Neutrophil (primary cell): ENCODE data around the gene ZNF774.
A peak's percentile ranks its signal among the peaks of the same experiment; 100 is the strongest.

Experiments used
- H3K27ac ChIP-seq: fragments of 200-600 bp; sonication (generic); 2 replicates; pipeline ENCODE4 v1.5.1; 2016; ENCODE audit warnings: mild to moderate bottlenecking, moderate library complexity
- H3K27me3 ChIP-seq: fragments of 200-600 bp; sonication (generic); 2 replicates; pipeline ENCODE4 v1.6.0; 2016; ENCODE audit warnings: mild to moderate bottlenecking
- H3K36me3 ChIP-seq: fragments of 200-600 bp; sonication (generic); 2 replicates; pipeline ENCODE4 v1.5.1; 2017
- H3K4me1 ChIP-seq, 2 experiments: fragments of 200-600 bp in 1 of 2; sonication (generic) in 1 of 2; 1 replicate in 1 of 2; 2 replicates in 1 of 2; pipeline versions ENCODE4 v1.5.1 to v1.6.1; 2013 to 2016; ENCODE audit warnings: low read depth in 1 of 2, low read length in 1 of 2, mild to moderate bottlenecking in 1 of 2, moderate library complexity in 1 of 2; ENCODE audit not compliant: control insufficient read depth in 1 of 2, insufficient read depth in 1 of 2
- H3K4me3 ChIP-seq, 2 experiments: fragments of 200-600 bp in 1 of 2; sonication (generic) in 1 of 2; 1 replicate in 1 of 2; 2 replicates in 1 of 2; pipeline ENCODE4 v1.5.1; 2013 to 2016; ENCODE audit warnings: low read depth in 1 of 2, low read length in 1 of 2, mild to moderate bottlenecking in 1 of 2, moderate library complexity in 1 of 2
- H3K9me3 ChIP-seq: fragments of 200-600 bp; sonication (generic); 2 replicates; pipeline ENCODE4 v1.5.1; 2016
- TF ChIP-seq, protein P1 (sequence below): fragments of 200-600 bp; sonication (generic); IDR thresholded peaks from 2 replicates; pipeline ENCODE4 v1.5.1; 2016; ENCODE audit warnings: antibody characterized with exemption

ZNF774 gene

GRCh38 chr15:90348456-90348855 is 3.6 kb upstream of the ZNF774 start:
- peaks cover 15% of the 10 kb centered on the region for H3K27me3 ChIP-seq
- TF ChIP-seq, protein P1, sequence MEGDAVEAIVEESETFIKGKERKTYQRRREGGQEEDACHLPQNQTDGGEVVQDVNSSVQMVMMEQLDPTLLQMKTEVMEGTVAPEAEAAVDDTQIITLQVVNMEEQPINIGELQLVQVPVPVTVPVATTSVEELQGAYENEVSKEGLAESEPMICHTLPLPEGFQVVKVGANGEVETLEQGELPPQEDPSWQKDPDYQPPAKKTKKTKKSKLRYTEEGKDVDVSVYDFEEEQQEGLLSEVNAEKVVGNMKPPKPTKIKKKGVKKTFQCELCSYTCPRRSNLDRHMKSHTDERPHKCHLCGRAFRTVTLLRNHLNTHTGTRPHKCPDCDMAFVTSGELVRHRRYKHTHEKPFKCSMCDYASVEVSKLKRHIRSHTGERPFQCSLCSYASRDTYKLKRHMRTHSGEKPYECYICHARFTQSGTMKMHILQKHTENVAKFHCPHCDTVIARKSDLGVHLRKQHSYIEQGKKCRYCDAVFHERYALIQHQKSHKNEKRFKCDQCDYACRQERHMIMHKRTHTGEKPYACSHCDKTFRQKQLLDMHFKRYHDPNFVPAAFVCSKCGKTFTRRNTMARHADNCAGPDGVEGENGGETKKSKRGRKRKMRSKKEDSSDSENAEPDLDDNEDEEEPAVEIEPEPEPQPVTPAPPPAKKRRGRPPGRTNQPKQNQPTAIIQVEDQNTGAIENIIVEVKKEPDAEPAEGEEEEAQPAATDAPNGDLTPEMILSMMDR = no peak
- H3K4me3 ChIP-seq = no peak overlapping the region
- no peaks in the 10 kb centered on the region for H3K9me3 ChIP-seq
- no peaks in the 10 kb centered on the region for H3K36me3 ChIP-seq
- no peak overlapping the region for H3K27ac ChIP-seq
- H3K4me1 ChIP-seq = peaks cover 24 to 29% of the 10 kb centered on the region in 2 experiments

DNA sequence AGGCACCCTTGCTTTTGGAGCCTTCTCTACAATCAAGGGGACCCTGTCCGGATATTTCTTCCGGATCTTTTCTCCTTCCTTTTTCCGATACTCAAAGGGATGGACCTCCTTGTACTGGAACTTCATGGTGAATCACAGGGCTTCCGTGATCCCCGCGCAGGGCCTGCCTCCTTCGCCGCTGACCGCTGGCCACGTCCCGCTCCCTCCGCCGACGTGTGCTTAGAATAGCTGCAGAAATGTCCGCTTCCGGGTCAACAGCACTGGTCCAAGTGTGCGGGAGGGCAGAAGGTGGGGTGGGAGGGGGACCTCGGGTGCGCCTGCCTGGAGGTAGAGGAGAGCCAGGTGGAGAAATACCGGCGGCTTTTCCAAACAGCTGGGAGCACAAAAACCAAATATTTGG is 3.0 kb upstream of the ZNF774 start:
- Histone ChIP-seq H3K4me1 (peaks cover 23 to 24% of the 10 kb centered on the region in 2 experiments), H3K9me3 (no peaks in the 10 kb centered on the region)

DNA sequence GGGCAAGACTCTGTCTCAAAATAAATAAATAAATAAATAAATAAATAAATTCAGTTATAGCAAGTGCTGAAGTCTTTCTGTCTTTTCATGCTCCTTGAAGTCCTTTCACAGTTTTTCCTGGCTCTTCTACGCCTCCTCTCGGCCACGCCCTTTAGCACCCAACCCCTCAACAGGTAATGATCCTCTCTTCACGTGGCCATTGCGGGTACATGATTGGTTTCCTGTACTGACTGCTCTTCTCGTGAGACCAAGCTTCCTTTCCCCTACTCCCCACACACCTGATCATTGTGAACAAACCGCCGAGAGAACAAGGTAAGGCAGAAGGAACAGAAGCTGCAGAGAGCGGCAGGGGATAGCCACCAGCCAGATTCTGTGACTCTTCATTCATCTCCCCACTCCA is 2.3 kb upstream of the ZNF774 start:
- Histone ChIP-seq H3K4me1 (peaks cover 16% of the 10 kb centered on the region in 2 experiments), H3K4me3 (no peak overlapping the region), H3K27ac (no peak overlapping the region), H3K36me3 (no peaks in the 10 kb centered on the region), H3K27me3 (peaks cover 18% of the 10 kb centered on the region), H3K9me3 (no peaks in the 10 kb centered on the region)
- TF ChIP-seq, protein P1 = no peak

More for the DNA sequence above, 3.0 kb upstream of the ZNF774 start:
- no peaks in the 10 kb centered on the region for H3K36me3 ChIP-seq
- no peak overlapping the region for H3K4me3 ChIP-seq
- no peak overlapping the region for H3K27ac ChIP-seq
- TF ChIP-seq, protein P1 = no peak
- peaks cover 18% of the 10 kb centered on the region for H3K27me3 ChIP-seq

- TF ChIP-seq, protein P1 = no peak
- Histone ChIP-seq H3K27ac (no peak overlapping the region), H3K36me3 (no peaks in the 10 kb centered on the region), H3K27me3 (peaks cover 18% of the 10 kb centered on the region), H3K4me1 (peaks cover 12 to 13% of the 10 kb centered on the region in 2 experiments), H3K9me3 (no peaks in the 10 kb centered on the region), H3K4me3 (peak overlapping the region; percentile 67 to 91)
Observed at GRCh38 chr15:90351479-90352106, 491 bp upstream of the ZNF774 start.

- TF ChIP-seq, protein P1 = no peak
- Histone ChIP-seq H3K27me3 (peaks cover 18% of the 10 kb centered on the region), H3K36me3 (no peaks in the 10 kb centered on the region), H3K4me3 (no peak overlapping the region), H3K27ac (no peak overlapping the region), H3K4me1 (peaks cover 12 to 13% of the 10 kb centered on the region in 2 experiments), H3K9me3 (no peaks in the 10 kb centered on the region)
Observed at GRCh38 chr15:90354986-90355385, 2.9 kb downstream of the ZNF774 start.
